Measurements from ENCODE around the gene APP.
"Not testable (repeated sequence)": the region's sequence is repeated elsewhere in the genome, so short reads cannot be mapped to it uniquely, and the experiment has no call there.

The APP gene

DNA sequence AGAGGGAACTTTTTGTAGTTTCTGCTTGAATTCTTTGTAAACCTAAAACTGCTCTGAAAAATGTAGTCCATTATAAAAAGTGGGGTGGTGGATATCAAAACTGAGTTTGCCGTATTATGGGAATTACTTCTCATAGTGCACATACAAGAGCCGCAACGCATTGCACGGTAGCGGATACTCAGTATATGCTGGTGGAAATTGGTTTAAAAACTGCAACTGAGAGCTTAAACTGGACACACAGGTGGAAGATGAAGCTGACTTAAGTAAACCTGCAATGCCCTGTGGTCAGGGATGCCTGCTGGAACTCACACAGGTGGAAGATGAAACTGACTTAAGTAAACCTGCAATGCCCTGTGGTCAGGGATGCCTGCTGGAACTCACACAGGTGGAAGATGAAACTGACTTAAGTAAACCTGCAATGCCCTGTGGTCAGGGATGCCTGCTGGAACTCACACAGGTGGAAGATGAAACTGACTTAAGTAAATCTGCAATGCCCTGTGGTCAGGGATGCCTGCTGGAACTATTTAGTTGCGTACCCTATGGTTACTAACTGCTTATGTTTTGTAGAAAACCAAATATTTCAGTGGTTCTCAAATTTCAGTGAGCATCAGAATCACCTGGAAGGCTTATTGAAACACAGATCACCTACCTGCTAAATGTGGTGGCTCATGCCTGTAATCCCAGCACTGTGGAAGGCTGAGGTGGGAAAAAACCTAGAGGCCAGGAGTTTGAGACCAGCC, 147.8 kb downstream of the APP start:
- not testable (repeated sequence) for DNase-seq (ENCODE audit: low read depth in 2 of 2)

GRCh38 chr21:26020510-26020909, 150.1 kb downstream of the APP start:
- no peak for DNase-seq (ENCODE audit: low read depth in 2 of 2)

GRCh38 chr21:26020081-26020480, 150.5 kb downstream of the APP start:
- no peak for DNase-seq (ENCODE audit: low read depth in 2 of 2)

DNA sequence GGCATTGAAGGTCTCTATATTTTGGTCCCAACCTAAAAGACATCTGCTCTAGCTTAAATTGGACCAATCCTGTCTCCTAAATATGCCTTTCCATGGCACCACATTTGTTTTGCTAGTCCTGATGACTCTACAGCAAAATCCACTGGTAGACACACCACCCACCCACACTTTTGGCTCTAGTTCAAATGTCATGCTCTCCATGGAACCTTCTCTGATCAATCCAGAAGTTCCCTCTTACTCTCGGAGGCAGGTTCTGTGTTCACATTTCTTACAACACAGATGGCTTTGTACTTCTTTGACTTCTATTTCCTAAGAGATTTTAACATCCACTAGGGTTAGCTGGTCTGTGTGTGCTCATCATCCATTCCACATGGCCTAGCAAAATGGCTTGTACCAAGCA, 151.3 kb downstream of the APP start:
- no peak for DNase-seq (ENCODE audit: low read depth in 2 of 2)

- no peak for DNase-seq (ENCODE audit: low read depth in 2 of 2)
These were observed 156.6 kb downstream of the APP start for GRCh38 chr21:26013970-26014369.

GRCh38 chr21:26012482-26012881, 158.1 kb downstream of the APP start:
- not testable (repeated sequence) for DNase-seq (ENCODE audit: low read depth in 2 of 2)

- no peak for DNase-seq (ENCODE audit: low read depth in 2 of 2)
These were observed 159.2 kb downstream of the APP start for GRCh38 chr21:26011292-26011940.

- no peak for DNase-seq (ENCODE audit: low read depth in 2 of 2)
These were observed 162.5 kb downstream of the APP start for GRCh38 chr21:26007951-26008498.

- DNase-seq (ENCODE audit: low read depth in 2 of 2): no peak
These were observed 165.1 kb downstream of the APP start for GRCh38 chr21:26005464-26005863.

DNA sequence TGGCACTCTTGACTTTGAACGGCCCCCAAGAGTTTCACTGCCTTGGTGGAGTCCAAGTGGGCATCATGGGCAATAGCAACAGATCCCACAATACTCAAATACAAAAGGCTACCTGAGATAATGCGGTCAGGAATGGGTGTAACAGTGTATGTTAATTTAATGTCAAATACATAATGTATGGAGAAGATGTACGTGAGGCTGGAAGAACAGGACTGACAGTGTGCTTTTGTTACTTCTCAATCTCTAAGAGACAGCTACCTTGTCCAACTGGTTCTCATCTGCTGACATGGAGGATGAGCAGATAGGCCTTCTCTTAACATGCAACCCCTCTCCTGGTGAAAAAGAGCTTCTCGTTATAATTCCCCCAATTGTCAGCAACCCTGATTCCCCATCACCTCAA, 167.2 kb downstream of the APP start:
- no peak for DNase-seq (ENCODE audit: low read depth in 2 of 2)

GRCh38 chr21:26001356-26001755, 169.2 kb downstream of the APP start:
- DNase-seq (ENCODE audit: low read depth in 2 of 2): no peak

GRCh38 chr21:25999921-26000582, 170.5 kb downstream of the APP start:
- DNase-seq (ENCODE audit: low read depth in 2 of 2): no peak

DNA sequence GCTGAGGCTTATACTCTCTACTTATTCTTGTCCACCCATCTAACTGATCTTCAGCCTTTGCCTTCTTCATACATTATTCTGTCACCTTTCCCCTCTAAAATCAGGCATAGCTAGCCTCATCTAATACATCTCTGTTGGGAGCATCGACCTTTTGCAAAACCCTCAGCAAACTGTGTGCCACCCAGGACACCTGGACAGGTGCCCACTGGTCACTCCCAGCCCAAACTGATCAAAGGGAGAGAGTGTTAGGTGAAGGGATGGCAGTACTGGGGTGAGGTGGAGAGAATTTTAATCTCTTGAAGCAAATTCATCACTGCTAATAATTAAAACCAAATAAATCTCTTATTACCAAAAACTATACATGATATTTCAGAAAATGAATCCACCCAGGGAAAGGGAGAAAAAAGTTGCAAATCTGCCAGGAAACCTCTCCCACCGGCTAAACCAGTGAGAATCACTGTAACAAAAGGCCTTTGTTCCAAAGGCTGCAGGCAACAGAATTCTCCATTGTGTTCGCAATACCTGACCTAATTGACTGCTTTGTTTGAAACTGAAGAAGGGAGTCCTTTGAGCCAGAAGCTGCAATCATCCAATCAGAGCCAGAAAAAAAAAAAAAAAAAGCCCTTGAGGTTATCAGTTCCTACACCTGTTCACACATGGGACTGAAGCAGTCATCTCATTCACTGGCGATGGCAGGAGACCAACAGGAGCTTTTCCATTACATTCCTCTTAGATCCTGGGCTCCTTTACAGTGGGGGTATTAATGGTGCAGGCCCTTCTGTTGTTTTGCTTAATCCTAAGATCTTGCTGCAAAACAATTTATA, 172.6 kb downstream of the APP start:
- no peak for DNase-seq (ENCODE audit: low read depth in 2 of 2)

- DNase-seq (ENCODE audit: low read depth in 2 of 2): no peak
These were observed 175.3 kb downstream of the APP start for GRCh38 chr21:25995278-25995677.

GRCh38 chr21:25994758-25995163, 175.8 kb downstream of the APP start:
- no peak for DNase-seq (ENCODE audit: low read depth in 2 of 2)

DNA sequence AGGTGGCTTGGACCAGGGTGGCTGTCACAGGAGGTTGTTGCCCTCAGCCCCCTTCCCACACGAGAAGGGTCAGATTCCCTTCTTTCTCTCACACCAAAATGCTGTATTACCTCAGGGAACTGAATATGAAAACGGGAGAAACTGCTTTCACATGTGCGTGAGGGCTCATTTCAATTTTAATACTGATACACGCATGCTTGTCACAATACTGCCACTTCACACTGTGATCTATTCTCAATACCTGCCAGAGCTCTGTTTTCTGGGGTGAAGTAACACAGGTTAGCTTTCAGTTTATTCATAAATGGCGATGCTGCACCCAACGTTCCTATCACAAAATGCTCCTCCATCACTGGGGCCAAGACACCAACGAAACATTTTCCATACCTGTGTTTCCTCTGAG, 181.8 kb downstream of the APP start:
- no peak for DNase-seq (ENCODE audit: low read depth in 2 of 2)

- DNase-seq (ENCODE audit: low read depth in 2 of 2): no peak
These were observed 183.0 kb downstream of the APP start for GRCh38 chr21:25987531-25987930.

- no peak for DNase-seq (ENCODE audit: low read depth in 2 of 2)
These were observed 183.6 kb downstream of the APP start for GRCh38 chr21:25986928-25987327.

DNA sequence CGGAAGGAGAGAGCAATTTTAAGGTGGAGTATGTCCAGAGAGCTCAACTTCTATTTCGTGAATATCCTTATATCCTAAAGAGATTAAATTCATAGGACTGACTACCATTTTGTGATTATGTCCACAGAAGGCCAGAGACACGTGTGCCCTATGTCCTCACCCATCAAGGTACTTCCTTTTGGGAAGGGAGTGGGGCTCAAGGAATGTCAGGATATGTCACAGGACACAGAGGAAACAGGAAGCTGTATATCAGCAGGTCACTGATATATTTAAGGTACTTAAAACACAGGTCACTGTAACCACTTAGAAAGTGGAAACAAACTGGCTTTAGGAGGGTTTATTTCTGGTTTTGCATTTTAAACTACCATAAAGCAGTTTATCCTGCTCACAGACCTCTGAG, 184.6 kb downstream of the APP start:
- DNase-seq (ENCODE audit: low read depth in 2 of 2): no peak

- no peak for DNase-seq (ENCODE audit: low read depth in 2 of 2)
These were observed 186.0 kb downstream of the APP start for GRCh38 chr21:25984538-25984937.

DNA sequence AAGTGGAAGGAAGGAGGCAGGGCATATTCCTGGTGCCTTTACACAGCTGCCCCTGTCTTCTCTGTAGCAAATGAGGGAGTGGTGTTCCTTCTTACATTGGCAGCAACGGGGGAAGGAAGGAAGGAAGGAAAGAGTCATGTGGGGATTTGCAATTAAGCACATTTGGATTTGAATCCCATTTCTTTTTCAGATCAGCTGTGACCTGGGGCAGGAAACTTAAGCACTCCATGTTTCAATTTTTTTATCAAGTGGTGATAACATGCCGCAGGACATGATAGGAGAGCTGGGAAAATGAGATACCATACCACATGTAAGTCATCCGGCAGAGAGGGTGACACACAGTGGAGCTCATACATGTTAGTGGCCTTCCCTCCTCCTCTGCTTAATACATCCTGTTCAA, 186.8 kb downstream of the APP start:
- no peak for DNase-seq (ENCODE audit: low read depth in 2 of 2)

DNA sequence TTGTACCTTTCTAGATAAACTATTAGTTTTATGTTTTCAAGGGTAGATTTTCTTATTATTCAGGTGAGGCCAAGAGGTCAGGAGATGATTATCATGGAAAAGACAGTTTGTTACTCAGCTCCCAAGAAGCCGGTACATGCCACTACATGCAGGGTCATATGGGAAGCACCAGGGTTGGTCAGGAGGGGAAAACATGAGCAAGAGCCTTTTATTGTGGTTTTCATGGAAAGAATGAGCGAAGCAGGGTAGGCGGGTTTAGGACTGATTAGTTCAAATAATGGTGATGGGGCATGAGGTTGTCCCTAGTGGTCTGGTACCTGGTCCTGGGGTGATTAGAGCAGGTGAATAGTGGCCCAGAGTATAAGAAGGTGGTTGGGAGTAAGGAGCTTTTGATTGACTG, 189.9 kb downstream of the APP start:
- no peak for DNase-seq (ENCODE audit: low read depth in 2 of 2)
